Measurements from ENCODE around the gene PKN2.
"Not testable (repeated sequence)": the region's sequence is repeated elsewhere in the genome, so short reads cannot be mapped to it uniquely, and the experiment has no call there.

PKN2 gene

GRCh38 chr1:88680911-88681622 is 3.0 kb upstream of the PKN2 start:
- no peak for DNase-seq

- peak; percentile 56 for DNase-seq
These were observed 597 bp downstream of the PKN2 start for GRCh38 chr1:88684482-88685258.

- no peak for DNase-seq
These were observed 1.2 kb downstream of the PKN2 start for GRCh38 chr1:88685259-88685620.

GRCh38 chr1:88691540-88691939 is 7.5 kb downstream of the PKN2 start:
- no peak for DNase-seq

- no peak for DNase-seq
These were observed 11.7 kb downstream of the PKN2 start for GRCh38 chr1:88695781-88696180.

- DNase-seq, result peak; percentile 29
These were observed 13.4 kb downstream of the PKN2 start for GRCh38 chr1:88697503-88697902.

GRCh38 chr1:88698140-88698539 is 14.1 kb downstream of the PKN2 start:
- peak; percentile 31 for DNase-seq

- no peak for DNase-seq
These were observed 14.7 kb downstream of the PKN2 start for GRCh38 chr1:88698764-88699163.

GRCh38 chr1:88700425-88701013 is 16.4 kb downstream of the PKN2 start:
- DNase-seq, result no peak

GRCh38 chr1:88701275-88701674 is 17.2 kb downstream of the PKN2 start:
- no peak for DNase-seq

- not testable (repeated sequence) for DNase-seq
These were observed 17.7 kb downstream of the PKN2 start for GRCh38 chr1:88701793-88702192.

GRCh38 chr1:88708011-88708410 is 23.9 kb downstream of the PKN2 start:
- DNase-seq, result no peak

GRCh38 chr1:88712907-88713306 is 28.8 kb downstream of the PKN2 start:
- DNase-seq, result not testable (repeated sequence)

GRCh38 chr1:88716571-88716970 is 32.5 kb downstream of the PKN2 start:
- not testable (repeated sequence) for DNase-seq

- DNase-seq, result no peak
These were observed 38.4 kb downstream of the PKN2 start for GRCh38 chr1:88722492-88722891.

- no peak for DNase-seq
These were observed 42.6 kb downstream of the PKN2 start for GRCh38 chr1:88726697-88727096.

- DNase-seq, result no peak
These were observed 43.1 kb downstream of the PKN2 start for GRCh38 chr1:88727205-88727604.

- DNase-seq, result no peak
These were observed 45.2 kb downstream of the PKN2 start for GRCh38 chr1:88729297-88729696.

- DNase-seq, result no peak
These were observed 46.1 kb downstream of the PKN2 start for GRCh38 chr1:88730132-88730675.

- DNase-seq, result no peak
These were observed 46.9 kb downstream of the PKN2 start for GRCh38 chr1:88730995-88731394.

GRCh38 chr1:88731475-88732269 is 47.6 kb downstream of the PKN2 start:
- DNase-seq, result peak; percentile 94

GRCh38 chr1:88735382-88735781 is 51.3 kb downstream of the PKN2 start:
- no peak for DNase-seq

GRCh38 chr1:88735909-88736308 is 51.8 kb downstream of the PKN2 start:
- no peak for DNase-seq
